HEK293 (cell line): Measurements from ENCODE around the gene ZNF529.

Experiments used
- CTCF ChIA-PET: fragments of 350-600 bp; formaldehyde crosslinking; extraction: SDS; loops from one replicate; lab custom pipeline; 2021; ENCODE audit warnings: antibody characterized with exemption; lab: Yijun Ruan, JAX
- POLR2A ChIA-PET: fragments of 300-600 bp; formaldehyde crosslinking; extraction: SDS; loops from one replicate; lab custom pipeline; 2020; ENCODE audit warnings: antibody characterized with exemption, inconsistent platforms; lab: Yijun Ruan, JAX
- H3K27ac ChIP-seq: fragments of 200-500 bp; sonication (Bioruptor generic); 2 replicates; pipeline ENCODE4 v1.5.1; 2014; ENCODE audit warnings: low read depth, low read length, control low read depth, inconsistent platforms; ENCODE audit errors: extremely low read depth
- H3K36me3 ChIP-seq, 2 experiments: fragments of 200-500 bp in 1 of 2; sonication (Bioruptor generic) in 1 of 2; 1 replicate in 1 of 2; 2 replicates in 1 of 2; pipeline ENCODE4 v1.5.1; 2014 to 2017; ENCODE audit warnings: inconsistent platforms in 2 of 2, low read length in 2 of 2; ENCODE audit not compliant: control insufficient read depth in 2 of 2, insufficient read depth in 1 of 2
- H3K4me1 ChIP-seq: fragments of 200-500 bp; sonication (Bioruptor generic); 2 replicates; pipeline ENCODE4 v1.5.1; 2014; ENCODE audit warnings: mild to moderate bottlenecking, low read length, inconsistent platforms; ENCODE audit not compliant: control insufficient read depth, insufficient read depth
- H3K4me3 ChIP-seq: 2 replicates; pipeline ENCODE4 v1.5.1; 2011; ENCODE audit warnings: low read depth, mild to moderate bottlenecking, control low read depth, low read length, moderate library complexity
- H3K9me3 ChIP-seq: fragments of 200-500 bp; sonication (Bioruptor generic); 2 replicates; pipeline ENCODE4 v1.5.1; 2014; ENCODE audit warnings: low read depth, low read length, inconsistent platforms; ENCODE audit not compliant: control insufficient read depth, insufficient read depth
- BCL11B ChIP-seq: fragments of 450-650 bp; formaldehyde crosslinking; IDR thresholded peaks from 2 replicates; pipeline ENCODE4 v1.5.1; 2016; ENCODE audit warnings: low read depth, missing biosample characterization, missing genetic modification characterization
- GLI4 ChIP-seq: fragments of 450-650 bp; formaldehyde crosslinking; IDR thresholded peaks from 2 replicates; pipeline ENCODE4 v1.5.1; 2016; ENCODE audit warnings: missing biosample characterization, missing genetic modification characterization
- KLF10 ChIP-seq: fragments of 450-650 bp; IDR thresholded peaks from 2 replicates; pipeline ENCODE4 v1.5.1; 2018; ENCODE audit warnings: missing biosample characterization, mild to moderate bottlenecking, missing genetic modification characterization
- PRDM1 ChIP-seq: fragments of 450-650 bp; formaldehyde crosslinking; IDR thresholded peaks from 2 replicates; pipeline ENCODE4; 2016; ENCODE audit warnings: missing biosample characterization, missing genetic modification characterization
- RBAK ChIP-seq: fragments of 450-650 bp; formaldehyde crosslinking; IDR thresholded peaks from 2 replicates; pipeline ENCODE4 v1.5.1; 2016; ENCODE audit warnings: missing biosample characterization, missing genetic modification characterization
- ZEB2 ChIP-seq: fragments of 450-650 bp; formaldehyde crosslinking; IDR thresholded peaks from 2 replicates; pipeline ENCODE4 v1.5.1; 2016; ENCODE audit warnings: missing biosample characterization, missing genetic modification characterization
- ZFHX2 ChIP-seq: fragments of 450-650 bp; formaldehyde crosslinking; conservative IDR thresholded peaks from 2 replicates; pipeline ENCODE4 v1.5.1; 2016; ENCODE audit warnings: missing biosample characterization, missing genetic modification characterization
- ZNF138 ChIP-seq: fragments of 450-650 bp; formaldehyde crosslinking; IDR thresholded peaks from 2 replicates; pipeline ENCODE4 v1.5.1; 2016; ENCODE audit warnings: missing biosample characterization, missing genetic modification characterization, borderline replicate concordance
- ZNF157 ChIP-seq: fragments of 450-650 bp; formaldehyde crosslinking; IDR thresholded peaks from 2 replicates; pipeline ENCODE4 v1.5.1; 2016; ENCODE audit warnings: missing biosample characterization, missing genetic modification characterization
- ZNF169 ChIP-seq: fragments of 450-650 bp; formaldehyde crosslinking; IDR thresholded peaks from 2 replicates; pipeline ENCODE4 v1.5.1; 2016; ENCODE audit warnings: missing biosample characterization, missing genetic modification characterization
- ZNF302 ChIP-seq: fragments of 450-650 bp; formaldehyde crosslinking; IDR thresholded peaks from 2 replicates; pipeline ENCODE4 v1.5.1; 2016; ENCODE audit warnings: missing biosample characterization, missing genetic modification characterization, low read depth
- ZNF311 ChIP-seq: fragments of 450-650 bp; formaldehyde crosslinking; IDR thresholded peaks from 2 replicates; pipeline ENCODE4 v1.5.1; 2017; ENCODE audit warnings: missing biosample characterization, missing genetic modification characterization, borderline replicate concordance
- ZNF394 ChIP-seq: fragments of 450-650 bp; formaldehyde crosslinking; IDR thresholded peaks from 2 replicates; pipeline ENCODE4 v1.5.1; 2016; ENCODE audit warnings: missing biosample characterization, missing genetic modification characterization, mild to moderate bottlenecking, moderate library complexity, borderline replicate concordance
- ZNF473 ChIP-seq: fragments of 450-650 bp; formaldehyde crosslinking; IDR thresholded peaks from 2 replicates; pipeline ENCODE4 v1.5.1; 2017; ENCODE audit warnings: missing biosample characterization, missing genetic modification characterization
- ZNF501 ChIP-seq: fragments of 450-650 bp; formaldehyde crosslinking; IDR thresholded peaks from 2 replicates; pipeline ENCODE4 v1.5.1; 2016; ENCODE audit warnings: missing biosample characterization, missing genetic modification characterization
- ZNF529 ChIP-seq: fragments of 450-650 bp; formaldehyde crosslinking; IDR thresholded peaks from 2 replicates; pipeline ENCODE4 v1.5.1; 2017; ENCODE audit warnings: missing genetic modification characterization, missing biosample characterization; ENCODE audit not compliant: insufficient replicate concordance
- ZNF549 ChIP-seq: fragments of 450-650 bp; IDR thresholded peaks from 2 replicates; pipeline ENCODE4 v1.5.1; 2018; ENCODE audit warnings: missing biosample characterization, missing genetic modification characterization, mild to moderate bottlenecking, inconsistent platforms, moderate library complexity
- ZNF791 ChIP-seq: fragments of 450-650 bp; formaldehyde crosslinking; IDR thresholded peaks from 2 replicates; pipeline ENCODE4 v1.5.1; 2016; ENCODE audit warnings: missing biosample characterization, missing genetic modification characterization
- ZXDB ChIP-seq: fragments of 450-650 bp; formaldehyde crosslinking; IDR thresholded peaks from 2 replicates; pipeline ENCODE4 v1.5.1; 2016; ENCODE audit warnings: missing biosample characterization, missing genetic modification characterization
- TF ChIP-seq, protein P1 (sequence below): fragments of 450-650 bp; formaldehyde crosslinking; IDR thresholded peaks from 2 replicates; pipeline ENCODE4 v1.5.1; 2016; ENCODE audit warnings: missing biosample characterization, missing genetic modification characterization, low read depth
- TF ChIP-seq, protein P2 (sequence below): fragments of 450-650 bp; formaldehyde crosslinking; IDR thresholded peaks from 2 replicates; pipeline ENCODE4 v1.5.1; 2016; ENCODE audit warnings: missing biosample characterization, missing genetic modification characterization
- TF ChIP-seq, protein P3 (sequence below): fragments of 450-650 bp; formaldehyde crosslinking; IDR thresholded peaks from 2 replicates; pipeline ENCODE4 v1.5.1; 2017; ENCODE audit warnings: missing biosample characterization, missing genetic modification characterization
- TF ChIP-seq, protein P4 (sequence below): fragments of 450-650 bp; formaldehyde crosslinking; IDR thresholded peaks from 2 replicates; pipeline ENCODE4 v1.5.1; 2016; ENCODE audit warnings: missing biosample characterization, missing genetic modification characterization

ZNF529 gene

DNA sequence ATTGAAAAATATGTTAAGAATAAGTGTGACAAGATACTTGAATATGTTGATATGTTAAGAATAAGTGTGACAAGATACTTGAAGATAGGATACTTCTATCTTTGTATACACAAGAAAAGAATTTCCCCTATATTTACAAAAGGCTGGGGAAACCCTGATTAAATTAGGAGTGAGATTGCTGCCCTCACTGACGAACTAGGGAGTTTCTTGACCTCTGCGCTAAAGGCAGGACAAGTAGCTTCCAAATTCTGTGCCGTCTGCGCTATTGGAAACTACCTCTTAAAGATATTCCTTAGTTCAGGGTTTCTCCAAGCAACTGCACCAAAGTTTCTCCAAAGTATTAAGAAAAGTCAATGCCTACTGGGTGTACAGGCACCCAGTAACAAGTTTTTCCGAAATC, 45.8 kb downstream of the ZNF529 start:
- POLR2A ChIA-PET, result interaction anchor here (1.7 to 4.9 kb wide), 7 partner anchors 38 to 550 kb away, joined by 8 to 65 read pairs (median 11); partner anchors contain the start of genes ZNF146, ZNF345, ZNF382 and ZNF420
- no peak for TF ChIP-seq GLI4 (tag by site-specific recombination)
- TF ChIP-seq ZNF473 (tag by site-specific recombination), result no peak
- no peak for TF ChIP-seq ZNF157 (tag by site-specific recombination)
- TF ChIP-seq ZNF501, result no peak
- no peak for TF ChIP-seq ZNF169 (tag by site-specific recombination)
- TF ChIP-seq, protein P1, sequence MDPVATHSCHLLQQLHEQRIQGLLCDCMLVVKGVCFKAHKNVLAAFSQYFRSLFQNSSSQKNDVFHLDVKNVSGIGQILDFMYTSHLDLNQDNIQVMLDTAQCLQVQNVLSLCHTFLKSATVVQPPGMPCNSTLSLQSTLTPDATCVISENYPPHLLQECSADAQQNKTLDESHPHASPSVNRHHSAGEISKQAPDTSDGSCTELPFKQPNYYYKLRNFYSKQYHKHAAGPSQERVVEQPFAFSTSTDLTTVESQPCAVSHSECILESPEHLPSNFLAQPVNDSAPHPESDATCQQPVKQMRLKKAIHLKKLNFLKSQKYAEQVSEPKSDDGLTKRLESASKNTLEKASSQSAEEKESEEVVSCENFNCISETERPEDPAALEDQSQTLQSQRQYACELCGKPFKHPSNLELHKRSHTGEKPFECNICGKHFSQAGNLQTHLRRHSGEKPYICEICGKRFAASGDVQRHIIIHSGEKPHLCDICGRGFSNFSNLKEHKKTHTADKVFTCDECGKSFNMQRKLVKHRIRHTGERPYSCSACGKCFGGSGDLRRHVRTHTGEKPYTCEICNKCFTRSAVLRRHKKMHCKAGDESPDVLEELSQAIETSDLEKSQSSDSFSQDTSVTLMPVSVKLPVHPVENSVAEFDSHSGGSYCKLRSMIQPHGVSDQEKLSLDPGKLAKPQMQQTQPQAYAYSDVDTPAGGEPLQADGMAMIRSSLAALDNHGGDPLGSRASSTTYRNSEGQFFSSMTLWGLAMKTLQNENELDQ (tag by site-specific recombination), result no peak
- no peak for TF ChIP-seq ZNF549 (tag by site-specific recombination)
- H3K4me3 ChIP-seq, result peak overlapping the region; percentile 91
- peaks cover 31% of the 10 kb centered on the region for H3K9me3 ChIP-seq
- H3K36me3 ChIP-seq, result peaks cover 37 to 54% of the 10 kb centered on the region in 2 experiments
- H3K4me1 ChIP-seq, result peaks cover 8% of the 10 kb centered on the region; the same call in 1 of the 2 replicates
- peak overlapping the region; percentile 96; the same call in 1 of the 2 replicates for H3K27ac ChIP-seq
- CTCF ChIA-PET, result no interaction called here

DNA sequence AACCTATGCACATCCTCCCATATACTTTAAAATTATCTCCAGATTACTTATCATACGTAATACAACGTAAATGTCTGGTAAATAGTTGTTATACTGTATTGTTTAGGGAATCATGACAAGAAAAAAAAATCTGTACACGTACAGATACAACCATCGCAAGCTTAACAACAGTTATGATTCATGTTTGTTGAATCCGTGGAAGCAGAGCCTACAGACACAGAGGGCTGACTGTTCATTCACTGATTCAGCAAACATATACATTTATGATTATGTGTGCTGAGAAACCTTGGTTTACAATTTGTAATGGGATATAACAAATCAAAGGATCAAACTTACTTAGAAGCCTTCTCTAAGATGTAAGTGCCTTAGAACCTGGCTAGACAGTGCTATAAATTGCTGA, 46.5 kb downstream of the ZNF529 start:
- Histone ChIP-seq H3K4me3 (no peak overlapping the region), H3K36me3 (peaks cover 44 to 62% of the 10 kb centered on the region in 2 experiments)
- TF ChIP-seq ZNF791 (tag by site-specific recombination) (no peak), ZNF302 (tag by site-specific recombination) (no peak), ZNF529 (tag by site-specific recombination) (no peak), RBAK (tag by site-specific recombination) (no peak), ZEB2 (tag by site-specific recombination) (no peak), BCL11B (tag by site-specific recombination) (no peak), KLF10 (tag by site-specific recombination) (no peak), ZNF138 (tag by site-specific recombination) (no peak)
- TF ChIP-seq, protein P2, sequence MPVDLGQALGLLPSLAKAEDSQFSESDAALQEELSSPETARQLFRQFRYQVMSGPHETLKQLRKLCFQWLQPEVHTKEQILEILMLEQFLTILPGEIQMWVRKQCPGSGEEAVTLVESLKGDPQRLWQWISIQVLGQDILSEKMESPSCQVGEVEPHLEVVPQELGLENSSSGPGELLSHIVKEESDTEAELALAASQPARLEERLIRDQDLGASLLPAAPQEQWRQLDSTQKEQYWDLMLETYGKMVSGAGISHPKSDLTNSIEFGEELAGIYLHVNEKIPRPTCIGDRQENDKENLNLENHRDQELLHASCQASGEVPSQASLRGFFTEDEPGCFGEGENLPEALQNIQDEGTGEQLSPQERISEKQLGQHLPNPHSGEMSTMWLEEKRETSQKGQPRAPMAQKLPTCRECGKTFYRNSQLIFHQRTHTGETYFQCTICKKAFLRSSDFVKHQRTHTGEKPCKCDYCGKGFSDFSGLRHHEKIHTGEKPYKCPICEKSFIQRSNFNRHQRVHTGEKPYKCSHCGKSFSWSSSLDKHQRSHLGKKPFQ (tag by site-specific recombination), result no peak
- TF ChIP-seq, protein P3, sequence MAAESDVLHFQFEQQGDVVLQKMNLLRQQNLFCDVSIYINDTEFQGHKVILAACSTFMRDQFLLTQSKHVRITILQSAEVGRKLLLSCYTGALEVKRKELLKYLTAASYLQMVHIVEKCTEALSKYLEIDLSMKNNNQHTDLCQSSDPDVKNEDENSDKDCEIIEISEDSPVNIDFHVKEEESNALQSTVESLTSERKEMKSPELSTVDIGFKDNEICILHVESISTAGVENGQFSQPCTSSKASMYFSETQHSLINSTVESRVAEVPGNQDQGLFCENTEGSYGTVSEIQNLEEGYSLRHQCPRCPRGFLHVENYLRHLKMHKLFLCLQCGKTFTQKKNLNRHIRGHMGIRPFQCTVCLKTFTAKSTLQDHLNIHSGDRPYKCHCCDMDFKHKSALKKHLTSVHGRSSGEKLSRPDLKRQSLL, result no peak
- TF ChIP-seq, all 188 proteins: peak for 0
- ChIA-PET CTCF (interaction anchor here (0.7 kb wide), 1 partner anchor 180 kb away, joined by 3 read pairs; no protein-coding TSS in a partner anchor), POLR2A (interaction anchor here (3.3 to 4.9 kb wide), 3 partner anchors 38 to 78 kb away, joined by 31 to 65 read pairs (median 56); partner anchors contain the start of genes ZNF382, ZNF529 and ZNF566)
- Histone ChIP-seq H3K4me1 (peaks cover 8% of the 10 kb centered on the region; the same call in 1 of the 2 replicates), H3K9me3 (peaks cover 31% of the 10 kb centered on the region), H3K27ac (no peak overlapping the region)

DNA sequence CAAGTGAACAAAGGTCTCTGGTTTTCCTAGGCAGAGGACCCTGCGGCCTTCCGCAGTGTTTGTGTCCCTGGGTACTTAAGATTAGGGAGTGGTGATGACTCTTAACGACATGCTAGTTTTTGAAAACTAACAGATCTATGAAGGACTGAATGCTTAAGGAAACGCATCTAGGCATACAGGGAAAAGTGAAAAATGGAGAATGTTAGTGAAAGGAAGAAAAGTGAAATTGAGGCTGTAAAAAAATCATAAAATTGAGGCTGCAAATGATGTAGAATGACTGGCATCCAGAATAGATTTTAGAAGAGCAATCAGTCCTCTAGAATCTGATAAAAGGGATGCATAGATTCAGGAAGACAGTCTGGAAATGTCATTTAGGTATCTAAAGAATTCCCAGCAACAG, 48.5 kb downstream of the ZNF529 start:
- POLR2A ChIA-PET, result no interaction called here
- Histone ChIP-seq H3K36me3 (peaks cover 56 to 71% of the 10 kb centered on the region in 2 experiments), H3K9me3 (peaks cover 33% of the 10 kb centered on the region)

More for the DNA sequence above, 48.5 kb downstream of the ZNF529 start:
- no peak for TF ChIP-seq ZNF394 (tag by site-specific recombination)
- peak; percentile 46; the same call in 1 of the 2 replicates for TF ChIP-seq ZNF311 (tag by site-specific recombination)
- no peak for TF ChIP-seq ZXDB (tag by site-specific recombination)
- TF ChIP-seq, protein P4, sequence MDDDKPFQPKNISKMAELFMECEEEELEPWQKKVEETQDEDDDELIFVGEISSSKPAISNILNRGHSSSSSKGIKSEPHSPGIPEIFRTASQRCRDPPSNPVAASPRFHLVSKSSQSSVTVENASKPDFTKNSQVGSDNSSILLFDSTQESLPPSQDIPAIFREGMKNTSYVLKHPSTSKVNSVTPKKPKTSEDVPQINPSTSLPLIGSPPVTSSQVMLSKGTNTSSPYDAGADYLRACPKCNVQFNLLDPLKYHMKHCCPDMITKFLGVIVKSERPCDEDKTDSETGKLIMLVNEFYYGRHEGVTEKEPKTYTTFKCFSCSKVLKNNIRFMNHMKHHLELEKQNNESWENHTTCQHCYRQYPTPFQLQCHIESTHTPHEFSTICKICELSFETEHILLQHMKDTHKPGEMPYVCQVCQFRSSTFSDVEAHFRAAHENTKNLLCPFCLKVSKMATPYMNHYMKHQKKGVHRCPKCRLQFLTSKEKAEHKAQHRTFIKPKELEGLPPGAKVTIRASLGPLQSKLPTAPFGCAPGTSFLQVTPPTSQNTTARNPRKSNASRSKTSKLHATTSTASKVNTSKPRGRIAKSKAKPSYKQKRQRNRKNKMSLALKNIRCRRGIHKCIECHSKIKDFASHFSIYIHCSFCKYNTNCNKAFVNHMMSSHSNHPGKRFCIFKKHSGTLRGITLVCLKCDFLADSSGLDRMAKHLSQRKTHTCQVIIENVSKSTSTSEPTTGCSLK (tag by site-specific recombination), result 0 out of 2 replicates have a peak, but pooled peaks have one; percentile 23
- TF ChIP-seq PRDM1 (tag by site-specific recombination), result peak; percentile 98
- TF ChIP-seq ZFHX2 (tag by site-specific recombination), result no peak
- Histone ChIP-seq H3K4me1 (peaks cover 8% of the 10 kb centered on the region; the same call in 1 of the 2 replicates), H3K4me3 (no peak overlapping the region), H3K27ac (no peak overlapping the region)
- CTCF ChIA-PET, result interaction anchor here (0.7 kb wide), 1 partner anchor 397 kb away, joined by 3 read pairs; no protein-coding TSS in a partner anchor
